ENCODE measurements around the gene EFNB1. TPM values are rescaled to one million over a fixed set of nuclear protein-coding genes. Genes with fewer than 3 reads are reported as not detected.

EFNB1 gene
- total RNA-seq, 3 donors from 2014 or later (not counting 1 experiment from before 2014, with no cell fraction given): 3.2 to 4.7 (median 3.3) TPM

GRCh38 chrX:68877606-68878005, 48.8 kb downstream of the EFNB1 start:
- no peak for TF ChIP-seq CTCF (IDR thresholded peaks at IDR 0.05)
- no peaks in the 10 kb centered on the region for H3K9me3 Mint-ChIP-seq
- no peak overlapping the region for H3K4me3 ChIP-seq (ENCODE audit: low read length)
- H3K36me3 Mint-ChIP-seq: no peaks in the 10 kb centered on the region
- no peak overlapping the region for H3K4me3 Mint-ChIP-seq
- no peaks in the 10 kb centered on the region for H3K9me3 ChIP-seq (ENCODE audit: control insufficient read depth, insufficient read depth, low read length)
- ATAC-seq (no peak), DNase-seq (no peak)
- intact Hi-C loops (cut with micrococcal nuclease): no loop called here
- H3K27me3 ChIP-seq (ENCODE audit: control insufficient read depth, insufficient read depth, low read length): no peaks in the 10 kb centered on the region
- WGBS (ENCODE audit: insufficient coverage): 46% methylated on average over 9 of the region's 9 CpGs
- H3K4me1 Mint-ChIP-seq: no peaks in the 10 kb centered on the region
- H3K36me3 ChIP-seq (ENCODE audit: control insufficient read depth, insufficient read depth, low read length): no peaks in the 10 kb centered on the region
- H3K27ac ChIP-seq (ENCODE audit: low read length): no peak overlapping the region
- H3K4me1 ChIP-seq (ENCODE audit: control insufficient read depth, insufficient read depth, low read length): no peaks in the 10 kb centered on the region
- no peak overlapping the region for H3K27ac Mint-ChIP-seq
- H3K27me3 Mint-ChIP-seq (ENCODE audit: low read depth in 2 of 2): peaks cover 0 to 2% of the 10 kb centered on the region in 2 donors

DNA sequence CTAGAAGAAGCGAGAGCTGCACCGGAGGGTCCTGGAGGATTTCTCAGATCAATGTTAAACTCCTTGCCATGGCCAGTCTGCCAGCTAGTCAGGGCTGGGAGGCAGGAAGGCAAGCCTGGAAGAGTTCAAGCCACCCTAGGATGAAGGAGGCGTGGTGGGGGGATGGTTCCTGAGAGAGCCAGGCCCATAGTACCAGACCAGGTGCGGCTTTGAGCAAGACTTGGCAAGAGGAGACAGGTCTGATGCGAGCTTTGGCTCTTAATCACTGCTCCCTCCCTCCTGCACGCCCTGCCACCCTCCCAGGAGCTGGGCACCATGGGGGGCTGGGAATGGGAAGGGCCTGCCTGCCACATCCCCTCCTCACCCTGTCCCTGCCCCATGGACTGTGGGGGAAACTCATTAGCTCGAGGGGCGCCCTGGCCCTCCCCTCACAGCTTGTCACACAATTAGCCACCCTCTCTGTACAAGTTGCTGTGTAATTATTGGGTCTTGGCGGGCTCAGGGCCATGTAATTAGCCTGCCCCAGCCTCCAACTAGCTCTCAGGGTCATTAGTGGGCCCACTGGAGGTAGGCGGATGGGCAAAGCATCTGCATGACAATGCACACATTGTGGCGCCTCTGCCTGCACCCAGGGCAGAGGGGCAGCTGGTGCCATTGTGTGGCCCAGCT, 50.3 kb downstream of the EFNB1 start:
- Histone ChIP-seq H3K27me3 (ENCODE audit: control insufficient read depth, insufficient read depth, low read length) (no peaks in the 10 kb centered on the region), H3K4me1 (ENCODE audit: control insufficient read depth, insufficient read depth, low read length) (no peaks in the 10 kb centered on the region), H3K9me3 (ENCODE audit: control insufficient read depth, insufficient read depth, low read length) (no peaks in the 10 kb centered on the region), H3K27ac (ENCODE audit: low read length) (no peak overlapping the region), H3K36me3 (ENCODE audit: control insufficient read depth, insufficient read depth, low read length) (no peaks in the 10 kb centered on the region), H3K4me3 (ENCODE audit: low read length) (no peak overlapping the region)
- Mint-ChIP-seq H3K27ac (no peak overlapping the region), H3K36me3 (no peaks in the 10 kb centered on the region), H3K27me3 (ENCODE audit: low read depth in 2 of 2) (peaks cover 0 to 3% of the 10 kb centered on the region in 2 donors), H3K4me3 (no peak overlapping the region), H3K9me3 (no peaks in the 10 kb centered on the region), H3K4me1 (no peaks in the 10 kb centered on the region)
- WGBS (ENCODE audit: insufficient coverage): 85% methylated on average over 7 of the region's 11 CpGs
- intact Hi-C loops (cut with micrococcal nuclease): no loop called here
- DNase-seq (no peak), ATAC-seq (no peak)
- TF ChIP-seq CTCF (IDR thresholded peaks at IDR 0.05): no peak

DNA sequence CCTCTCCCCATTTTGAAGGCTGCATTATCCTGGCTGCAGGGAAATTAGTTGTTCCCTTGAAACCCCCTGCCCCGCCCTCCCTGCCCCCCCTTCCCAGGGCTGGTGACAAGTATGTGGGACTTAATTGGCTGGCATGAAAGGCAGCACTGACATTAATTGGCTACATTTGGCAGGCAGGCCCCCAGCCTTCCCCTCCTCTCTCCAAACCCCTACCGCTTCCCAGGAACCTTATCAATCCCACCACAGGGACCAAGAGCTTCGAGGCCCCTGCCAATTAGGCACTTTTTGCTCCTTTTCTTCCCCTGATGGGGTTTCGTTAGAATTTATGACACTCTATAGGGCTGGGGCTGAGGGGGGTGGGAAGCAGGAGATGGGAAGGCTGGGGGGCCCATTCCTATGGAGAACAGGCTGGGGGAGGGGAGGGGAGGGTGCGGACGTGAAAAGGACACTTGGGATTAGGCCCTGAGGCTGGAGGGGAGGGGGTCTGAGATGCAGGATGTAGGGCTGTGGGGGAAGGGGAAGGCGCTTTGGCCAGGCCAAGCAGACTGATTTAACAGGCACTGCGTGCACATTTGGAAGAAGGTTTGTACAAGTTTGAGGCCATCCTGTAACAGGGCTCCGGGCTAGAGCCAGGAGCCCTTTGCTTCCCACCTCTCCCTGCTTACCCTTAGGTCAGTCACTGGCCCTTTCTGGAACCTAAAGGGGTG, 52.2 kb downstream of the EFNB1 start:
- Histone ChIP-seq H3K4me3 (ENCODE audit: low read length) (no peak overlapping the region), H3K36me3 (ENCODE audit: control insufficient read depth, insufficient read depth, low read length) (no peaks in the 10 kb centered on the region), H3K27me3 (ENCODE audit: control insufficient read depth, insufficient read depth, low read length) (no peaks in the 10 kb centered on the region), H3K4me1 (ENCODE audit: control insufficient read depth, insufficient read depth, low read length) (no peaks in the 10 kb centered on the region), H3K27ac (ENCODE audit: low read length) (no peak overlapping the region), H3K9me3 (ENCODE audit: control insufficient read depth, insufficient read depth, low read length) (no peaks in the 10 kb centered on the region)
- no peak for TF ChIP-seq CTCF (IDR thresholded peaks at IDR 0.05)
- DNase-seq (no peak), ATAC-seq (no peak)
- Mint-ChIP-seq H3K9me3 (no peaks in the 10 kb centered on the region), H3K27ac (no peak overlapping the region), H3K4me3 (no peak overlapping the region), H3K4me1 (no peaks in the 10 kb centered on the region), H3K36me3 (no peaks in the 10 kb centered on the region), H3K27me3 (ENCODE audit: low read depth in 2 of 2) (peaks cover 0 to 3% of the 10 kb centered on the region in 2 donors)
- WGBS (ENCODE audit: insufficient coverage): 77% methylated on average over 4 of the region's 9 CpGs
- intact Hi-C loops (cut with micrococcal nuclease): no loop called here

Measured in natural killer cell (primary cell).